Lower leg skin (tissue), 3 donors: ENCODE measurements around the gene OR8D4.

Experiments
- POLR2A ChIP-seq, 2 donors: fragments of 450-650 bp; IDR thresholded peaks; one replicate each; pipeline ENCODE4 v1.6.1; 2016 to 2017; ENCODE audit warnings: antibody characterized with exemption in 2 of 2, mild to moderate bottlenecking in 1 of 2, moderate library complexity in 1 of 2
- TF ChIP-seq, protein P1 (sequence below), 3 donors: fragments of 450-650 bp; IDR thresholded peaks; one replicate each; pipeline ENCODE4 v1.5.1; 2016; ENCODE audit warnings: antibody characterized with exemption in 3 of 3, mild to moderate bottlenecking in 3 of 3, moderate library complexity in 2 of 3

DNA sequence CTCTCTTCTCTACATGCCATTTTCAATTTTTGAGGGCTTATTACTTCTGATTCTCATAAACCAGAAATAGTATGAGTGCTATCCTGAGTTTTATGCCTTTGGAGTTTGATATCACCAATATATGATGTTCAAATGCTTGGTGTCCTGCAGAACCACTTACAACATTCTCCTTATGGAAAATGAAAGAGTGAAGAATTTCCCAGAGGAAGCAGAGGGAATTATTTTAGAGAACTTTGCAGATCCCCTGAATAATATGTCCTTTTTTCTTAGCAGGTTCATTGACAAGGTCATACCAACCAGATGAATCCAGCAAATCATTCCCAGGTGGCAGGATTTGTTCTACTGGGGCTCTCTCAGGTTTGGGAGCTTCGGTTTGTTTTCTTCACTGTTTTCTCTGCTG is 37.4 kb downstream of the OR8D4 start, which contains the start of gene OR4D5:
- TF ChIP-seq, protein P1, sequence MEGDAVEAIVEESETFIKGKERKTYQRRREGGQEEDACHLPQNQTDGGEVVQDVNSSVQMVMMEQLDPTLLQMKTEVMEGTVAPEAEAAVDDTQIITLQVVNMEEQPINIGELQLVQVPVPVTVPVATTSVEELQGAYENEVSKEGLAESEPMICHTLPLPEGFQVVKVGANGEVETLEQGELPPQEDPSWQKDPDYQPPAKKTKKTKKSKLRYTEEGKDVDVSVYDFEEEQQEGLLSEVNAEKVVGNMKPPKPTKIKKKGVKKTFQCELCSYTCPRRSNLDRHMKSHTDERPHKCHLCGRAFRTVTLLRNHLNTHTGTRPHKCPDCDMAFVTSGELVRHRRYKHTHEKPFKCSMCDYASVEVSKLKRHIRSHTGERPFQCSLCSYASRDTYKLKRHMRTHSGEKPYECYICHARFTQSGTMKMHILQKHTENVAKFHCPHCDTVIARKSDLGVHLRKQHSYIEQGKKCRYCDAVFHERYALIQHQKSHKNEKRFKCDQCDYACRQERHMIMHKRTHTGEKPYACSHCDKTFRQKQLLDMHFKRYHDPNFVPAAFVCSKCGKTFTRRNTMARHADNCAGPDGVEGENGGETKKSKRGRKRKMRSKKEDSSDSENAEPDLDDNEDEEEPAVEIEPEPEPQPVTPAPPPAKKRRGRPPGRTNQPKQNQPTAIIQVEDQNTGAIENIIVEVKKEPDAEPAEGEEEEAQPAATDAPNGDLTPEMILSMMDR (IDR thresholded peaks at IDR 0.05): no peak
- TF ChIP-seq POLR2A (IDR thresholded peaks at IDR 0.05): no peak
